Measurements from ENCODE around the gene KCNAB1.
A peak's percentile ranks its signal among the peaks of the same experiment; 100 is the strongest.

KCNAB1 gene

DNA sequence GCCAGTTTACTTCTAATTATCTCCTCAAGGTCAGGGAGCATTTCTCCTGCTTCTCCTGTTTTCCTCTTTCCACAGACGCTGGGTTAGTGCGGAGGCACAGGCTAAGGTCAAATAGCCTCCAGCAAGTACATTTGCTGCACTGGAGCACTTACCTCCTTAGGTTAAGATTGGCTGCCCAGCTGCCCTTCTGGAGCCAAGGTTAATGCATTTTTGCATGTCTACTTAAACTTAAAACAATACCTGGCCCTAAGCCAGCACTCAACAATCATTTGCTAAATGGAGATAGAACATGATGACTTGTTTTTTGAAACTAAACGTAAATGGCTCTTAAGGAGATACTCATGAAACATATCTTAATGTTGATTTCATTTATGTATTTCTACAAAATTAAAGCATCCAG, 351.1 kb downstream of the KCNAB1 start:
- DNase-seq = no peak

DNA sequence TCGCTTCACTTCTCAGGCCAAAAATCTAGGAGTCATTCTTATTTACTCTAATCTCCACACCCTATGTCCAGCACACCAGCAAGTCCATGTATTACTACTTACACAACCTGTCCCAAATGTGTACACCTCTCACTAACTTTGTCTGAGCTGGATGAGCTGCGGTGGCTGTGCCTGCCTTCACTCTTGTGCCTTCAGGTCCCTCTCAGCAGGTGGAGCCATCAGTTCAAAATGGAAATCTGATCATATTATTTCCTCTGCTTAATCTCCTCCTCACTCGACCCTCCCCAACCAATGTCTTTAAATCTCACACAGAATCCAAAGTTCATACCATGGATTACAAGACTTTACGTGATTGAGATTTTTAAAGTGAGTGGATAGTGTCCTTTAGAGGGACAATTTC, 351.8 kb downstream of the KCNAB1 start:
- DNase-seq = no peak

DNA sequence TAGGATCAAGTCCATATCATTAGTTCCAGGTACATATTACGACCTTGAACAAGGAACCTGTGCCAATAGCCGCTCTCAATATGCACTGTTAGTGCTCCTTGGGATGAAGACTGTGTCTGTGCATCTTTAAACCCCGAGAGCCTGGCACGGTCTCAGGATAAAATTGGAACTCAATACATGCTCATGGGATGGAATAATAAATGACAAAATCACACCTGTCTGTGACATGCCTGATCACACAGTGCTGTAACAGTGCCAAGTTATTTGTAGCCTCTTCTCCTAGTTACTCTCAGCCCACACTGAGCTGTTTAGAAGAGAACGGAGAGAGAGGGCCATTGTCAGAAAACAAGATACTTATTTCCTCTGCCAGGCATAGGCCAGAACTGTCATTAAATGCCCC, 352.3 kb downstream of the KCNAB1 start:
- no peak for DNase-seq

DNA sequence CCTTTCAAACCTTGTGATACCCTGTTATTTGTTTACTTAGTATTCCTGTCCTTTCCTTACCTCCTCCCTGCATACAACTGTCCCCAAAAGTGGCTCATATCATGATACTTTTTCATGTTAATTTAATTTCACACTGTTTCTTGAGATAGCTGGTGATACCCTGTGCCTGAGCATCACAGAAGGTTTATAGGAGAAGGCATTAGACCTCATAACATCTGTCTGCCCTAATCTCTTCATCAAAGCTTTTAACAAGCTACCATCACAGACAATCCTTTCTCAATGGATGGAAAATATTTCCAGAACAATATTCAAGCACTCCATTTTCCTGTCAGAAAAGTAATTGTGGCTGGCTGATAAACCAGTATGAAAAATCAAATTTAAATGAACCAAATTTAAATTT, 353.0 kb downstream of the KCNAB1 start:
- no peak for DNase-seq

DNA sequence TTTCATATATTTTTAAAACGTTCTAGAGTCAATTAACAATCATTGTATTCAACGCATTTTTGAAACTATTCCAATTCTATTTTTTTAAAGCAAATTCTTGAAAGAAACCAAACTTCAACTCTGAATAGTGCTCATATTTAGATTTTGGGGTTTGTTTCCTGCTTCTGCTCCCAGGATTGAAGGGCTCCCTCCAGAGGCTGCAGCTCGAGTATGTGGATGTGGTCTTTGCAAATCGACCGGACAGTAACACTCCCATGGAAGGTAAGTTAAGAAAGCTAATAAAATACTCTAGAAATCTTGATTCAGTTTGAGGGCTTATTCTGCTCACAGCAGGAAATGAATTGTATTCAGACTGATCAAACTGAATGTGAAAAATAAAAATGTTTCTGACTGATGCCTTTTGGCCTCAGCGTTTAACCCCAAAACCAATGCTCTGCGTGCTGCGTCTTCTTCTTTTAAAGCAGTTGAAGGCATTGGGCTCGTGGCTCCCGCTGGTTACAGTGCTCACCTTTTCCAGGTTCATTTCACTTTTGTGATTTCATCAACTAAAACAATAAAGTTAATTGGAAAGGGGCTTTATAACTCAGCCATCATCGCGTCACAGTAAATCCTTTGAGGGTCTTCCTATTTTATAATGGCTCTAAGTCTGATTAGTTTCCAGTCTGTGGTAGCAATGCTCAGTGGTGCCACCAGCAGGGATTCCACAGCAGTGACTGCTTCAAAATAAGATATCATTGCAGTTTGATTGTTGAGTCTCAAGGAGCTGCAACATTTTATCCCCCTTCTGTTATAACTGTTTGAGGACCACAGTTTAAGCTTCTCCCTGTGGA, 354.4 kb downstream of the KCNAB1 start:
- DNase-seq = no peak

DNA sequence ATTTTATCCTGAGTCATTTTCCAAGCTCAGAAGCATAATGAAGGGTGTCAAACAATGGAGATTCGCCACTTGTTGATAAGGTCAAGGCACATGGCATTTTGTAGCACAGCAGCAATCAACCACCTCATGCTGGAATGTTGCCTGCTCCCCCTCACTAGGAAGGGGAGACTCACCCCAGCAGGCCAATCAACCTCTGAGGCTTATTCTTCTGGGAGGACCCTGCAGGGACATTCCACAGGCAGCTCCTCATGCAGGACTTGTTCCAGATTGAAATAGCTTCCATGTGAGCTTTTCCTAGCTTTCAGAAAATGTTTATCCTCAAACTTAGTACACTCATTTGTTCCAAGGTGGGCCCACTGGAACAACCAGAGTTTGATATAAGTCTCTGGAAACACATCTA, 356.9 kb downstream of the KCNAB1 start:
- DNase-seq = no peak

DNA sequence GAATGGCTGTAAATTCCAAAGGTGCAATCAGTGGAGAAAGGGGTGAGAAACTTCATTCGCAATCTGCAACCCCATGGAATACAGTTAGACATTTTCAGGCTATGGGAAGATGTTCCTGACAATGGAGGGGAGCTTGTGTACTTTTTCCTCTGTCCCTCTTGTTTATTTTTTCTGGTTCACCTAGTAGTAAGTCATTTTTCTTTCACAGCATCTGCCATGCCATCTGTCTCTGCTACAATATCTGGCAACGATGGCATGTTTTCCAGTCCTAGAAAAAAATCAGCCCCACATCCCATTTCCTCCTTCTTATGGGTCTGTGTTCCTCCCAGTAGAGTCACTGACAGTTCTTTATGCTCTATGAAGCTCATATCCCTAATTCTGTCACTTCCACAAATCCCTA, 358.5 kb downstream of the KCNAB1 start:
- no peak for DNase-seq

DNA sequence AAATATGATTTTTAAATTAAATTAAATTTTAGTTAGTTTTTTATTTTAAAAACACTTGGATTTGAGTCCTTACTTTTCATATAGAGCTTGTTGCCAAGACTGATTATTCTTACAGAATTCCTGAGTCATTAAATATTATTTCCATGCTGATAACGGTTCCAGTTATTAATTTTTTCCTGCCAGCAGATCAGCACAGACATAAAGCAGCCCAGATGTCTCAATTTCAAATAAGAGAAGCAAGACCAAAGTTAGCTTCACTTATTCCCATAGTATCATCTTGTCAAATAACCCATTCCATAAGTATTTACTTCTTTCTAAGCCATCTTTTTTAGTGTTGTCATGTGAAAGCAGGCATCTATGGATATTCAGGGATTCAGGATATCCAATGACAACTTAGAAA, 359.2 kb downstream of the KCNAB1 start:
- no peak for DNase-seq

DNA sequence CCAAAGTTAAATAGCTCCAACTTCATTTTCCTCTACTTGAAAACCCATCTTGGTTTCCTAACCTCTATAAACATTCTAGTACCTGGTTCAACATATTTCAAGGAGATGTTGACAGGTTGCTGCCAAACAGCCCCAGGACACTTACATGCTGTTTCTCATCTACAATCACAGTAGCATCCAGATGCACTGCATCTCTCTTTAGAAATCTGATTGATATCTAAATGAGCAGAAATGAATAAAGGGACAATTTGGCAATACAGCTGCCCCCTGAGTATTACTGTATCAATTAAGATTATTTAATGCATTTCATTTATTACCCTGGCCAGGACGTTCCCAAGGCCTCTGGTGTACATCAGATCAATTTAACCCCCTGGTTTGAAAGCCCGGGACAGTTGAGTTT, 360.6 kb downstream of the KCNAB1 start:
- DNase-seq = no peak

DNA sequence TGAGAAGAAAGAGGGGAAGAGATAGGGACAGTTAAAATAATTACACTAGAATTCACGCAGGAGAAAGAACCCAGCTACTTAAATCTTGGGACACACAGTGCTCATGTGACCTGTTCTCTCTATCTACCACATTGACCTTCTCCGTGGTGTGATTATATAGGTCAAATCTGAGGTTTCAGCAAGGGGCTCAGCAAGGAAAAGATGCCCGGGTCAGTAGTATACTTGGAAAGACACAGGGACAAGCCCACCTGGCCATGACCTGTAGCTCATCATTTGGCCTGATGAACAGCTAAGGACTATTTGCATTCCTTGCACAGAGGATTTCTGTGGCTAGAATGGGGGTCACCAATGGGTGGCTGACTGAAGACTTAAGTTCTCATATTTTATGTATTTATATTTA, 362.6 kb downstream of the KCNAB1 start:
- no peak for DNase-seq

DNA sequence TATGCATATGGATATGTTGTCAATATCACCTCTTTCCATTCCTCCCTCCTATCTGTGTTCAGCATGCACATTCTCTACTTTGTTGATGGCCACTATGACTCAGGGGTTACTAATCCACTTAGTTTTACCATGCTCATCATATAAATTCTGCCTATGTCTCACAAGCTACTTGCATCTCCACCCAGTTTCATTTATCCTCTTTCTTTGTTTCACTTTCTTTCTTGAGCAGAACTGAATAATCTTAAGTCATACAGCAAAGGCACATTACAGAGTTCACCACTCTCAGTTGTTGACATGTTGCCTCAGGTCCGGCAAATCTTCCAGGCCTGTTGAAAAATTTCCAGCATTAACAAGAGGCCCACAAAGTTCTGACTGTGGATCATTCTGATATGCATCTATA, 363.0 kb downstream of the KCNAB1 start:
- DNase-seq = no peak

DNA sequence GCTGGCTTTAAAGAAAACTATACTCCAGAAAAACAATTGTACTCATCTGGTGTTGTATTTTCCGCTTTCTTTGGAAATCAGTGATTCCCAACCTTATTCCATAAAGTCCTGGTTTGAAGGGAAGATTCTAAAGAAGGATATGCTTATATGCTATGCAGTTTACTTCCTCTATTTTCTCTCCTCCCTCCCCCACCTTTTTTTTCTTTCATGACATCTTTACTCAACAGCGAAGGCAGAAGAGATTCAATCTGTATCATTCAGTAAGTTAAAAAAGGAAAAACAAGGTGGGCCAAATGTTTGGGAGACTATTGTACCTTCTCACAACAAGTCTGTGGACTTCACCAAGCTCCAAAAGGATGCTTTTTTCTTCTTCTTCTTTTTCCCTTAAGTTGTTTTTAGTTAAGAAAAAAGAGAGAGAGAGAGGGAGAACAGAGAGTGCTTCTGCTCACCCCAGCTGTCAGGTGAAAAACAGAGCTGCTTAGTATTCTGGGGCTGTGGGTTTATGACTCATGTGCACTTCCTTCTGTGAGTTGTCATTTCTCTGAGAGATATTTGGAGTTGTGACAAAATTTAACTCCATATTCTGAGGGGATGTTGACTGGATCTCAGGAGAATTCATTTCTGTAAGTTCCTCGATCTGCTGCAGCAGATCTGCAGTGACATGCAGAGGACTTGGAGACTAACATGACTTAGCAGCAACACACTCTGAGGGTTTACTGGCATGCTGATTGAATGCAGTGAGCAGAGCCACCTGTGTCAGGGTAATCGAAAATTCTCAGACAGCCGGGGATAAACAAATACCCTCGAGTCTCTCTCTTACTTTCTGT, 363.8 kb downstream of the KCNAB1 start:
- DNase-seq = peak; percentile 23 to 31

DNA sequence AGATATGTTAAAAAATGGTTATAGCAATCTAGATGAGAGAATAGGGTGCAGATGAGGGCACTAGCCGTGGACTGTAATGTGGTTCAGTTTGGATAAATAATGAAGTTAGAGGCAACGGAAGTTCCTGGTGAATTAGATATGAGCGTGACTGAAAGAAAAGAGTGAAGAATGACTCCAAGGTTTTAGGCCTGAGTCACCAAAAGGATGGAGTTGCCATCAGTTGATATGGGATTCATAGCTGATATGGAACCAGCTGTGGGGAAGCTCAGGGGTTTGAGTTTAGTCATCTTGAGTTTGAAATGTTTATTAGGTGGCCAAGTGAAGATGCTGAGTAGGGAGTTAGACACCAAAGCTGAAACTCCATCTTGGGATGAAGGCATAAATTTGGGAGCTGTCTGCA, 368.4 kb downstream of the KCNAB1 start:
- no peak for DNase-seq

DNA sequence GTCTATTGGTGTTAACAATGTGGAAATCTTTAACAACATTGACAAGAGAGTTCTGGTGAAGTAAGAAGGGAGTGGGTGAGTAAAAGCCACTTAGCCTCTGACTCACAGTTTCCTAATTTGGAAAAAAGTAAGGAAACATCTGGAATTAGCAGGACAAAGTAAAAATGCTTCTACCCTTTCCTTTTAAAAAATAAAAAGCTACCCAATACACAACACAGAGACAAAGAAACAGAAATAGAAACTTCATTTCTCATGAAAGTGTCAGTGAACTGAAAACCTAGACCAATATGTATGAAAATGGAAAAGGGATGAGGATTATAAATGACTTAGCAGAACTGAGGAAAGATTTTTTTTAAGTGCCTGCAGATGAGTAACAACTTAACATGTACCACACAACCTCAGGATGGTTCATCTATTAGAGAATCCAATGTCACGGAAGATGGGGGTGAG, 369.1 kb downstream of the KCNAB1 start:
- DNase-seq = no peak

DNA sequence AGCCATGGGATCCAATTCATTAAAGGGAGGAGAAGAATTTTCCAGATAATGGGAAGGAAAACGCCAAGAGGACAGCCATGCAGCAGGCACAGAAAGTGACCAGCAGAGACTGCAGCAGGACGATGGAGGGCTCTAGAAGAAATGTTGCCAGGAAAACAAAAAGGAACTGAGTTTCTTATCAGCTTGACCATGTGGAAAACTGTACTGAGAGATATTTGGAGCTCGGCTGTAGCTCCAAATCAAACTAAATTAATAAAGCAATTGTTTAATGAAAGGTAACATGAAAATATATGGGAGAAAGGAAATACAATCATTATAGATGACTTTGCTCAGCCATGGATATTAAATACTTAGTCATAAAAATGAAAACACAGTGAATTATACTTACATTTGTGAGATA, 370.8 kb downstream of the KCNAB1 start:
- DNase-seq = no peak

DNA sequence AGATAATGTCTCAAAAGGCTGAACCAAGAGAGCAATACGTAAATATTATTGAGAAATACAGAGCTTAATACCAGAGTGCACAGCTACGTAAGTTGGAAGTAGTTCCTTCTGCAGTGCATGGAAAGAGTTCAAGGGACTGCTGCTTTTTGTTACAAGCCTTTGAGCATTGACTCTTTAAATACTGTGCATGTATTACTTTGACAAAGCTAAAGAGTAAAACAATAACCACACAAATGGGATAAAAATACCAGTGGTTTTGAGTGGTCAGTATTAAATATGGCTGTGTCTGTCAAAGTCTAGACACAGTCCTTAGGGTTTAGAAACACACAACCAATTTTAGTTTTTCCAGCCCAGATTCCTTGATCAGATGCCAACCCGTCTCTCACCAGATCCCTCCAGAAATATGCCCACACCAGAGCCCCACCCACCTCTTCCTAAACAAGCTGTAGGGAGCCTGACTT, 372.5 kb downstream of the KCNAB1 start:
- no peak for DNase-seq

DNA sequence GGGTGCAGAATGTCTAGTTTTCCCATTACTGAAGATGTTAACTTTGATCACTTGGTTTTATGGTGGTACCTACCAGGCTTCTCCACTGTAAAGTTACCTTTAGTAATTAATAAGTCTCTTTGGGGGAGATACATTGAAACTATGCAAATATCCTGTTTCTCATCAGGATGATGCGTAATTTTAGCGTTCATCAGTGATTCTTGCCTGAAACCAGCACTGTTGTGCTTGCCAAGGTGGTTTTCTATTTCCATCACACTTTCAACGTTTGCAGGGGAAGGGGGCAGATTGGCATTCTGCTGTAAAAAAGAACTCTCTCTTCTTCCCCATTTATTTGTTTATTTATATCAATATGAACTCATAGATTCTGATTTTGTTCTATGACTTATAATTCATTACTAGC, 373.5 kb downstream of the KCNAB1 start:
- DNase-seq = no peak

DNA sequence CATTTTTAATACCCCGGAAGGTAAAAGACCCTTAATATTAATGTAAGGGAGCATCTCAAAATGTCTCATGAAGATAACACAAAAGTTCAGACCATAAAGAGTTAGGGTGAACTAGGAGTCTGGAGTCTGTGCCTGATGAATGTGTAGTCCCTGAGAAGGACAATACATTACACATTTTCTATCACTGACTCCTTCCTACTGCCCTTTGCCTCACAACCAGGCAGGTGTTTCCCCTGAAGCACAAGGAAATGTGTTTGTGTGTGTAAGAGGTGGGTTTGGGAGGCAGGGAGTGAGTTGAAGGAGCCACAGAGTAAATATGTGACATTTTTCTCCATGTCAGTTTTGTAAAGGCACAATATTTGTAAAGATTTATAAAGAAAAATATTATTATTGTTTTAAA, 375.4 kb downstream of the KCNAB1 start:
- no peak for DNase-seq

DNA sequence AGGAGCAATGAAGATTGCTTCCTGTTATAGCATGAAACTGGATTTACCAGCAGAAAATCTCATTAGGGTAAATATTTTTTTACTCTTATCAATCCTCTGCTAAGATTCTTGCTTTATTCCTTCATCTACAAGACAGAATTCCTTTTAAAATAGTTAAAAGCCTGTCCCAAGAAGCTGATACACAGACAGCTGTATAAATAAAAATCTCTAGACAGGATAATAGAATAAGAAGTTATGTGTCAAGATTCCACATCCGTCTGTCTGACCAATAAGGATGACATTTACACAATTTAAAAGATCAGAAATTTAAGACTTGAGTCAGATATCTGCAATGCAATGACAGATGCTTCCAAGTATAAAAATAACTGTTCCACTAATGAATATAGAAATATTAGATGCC, 376.9 kb downstream of the KCNAB1 start:
- no peak for DNase-seq

DNA sequence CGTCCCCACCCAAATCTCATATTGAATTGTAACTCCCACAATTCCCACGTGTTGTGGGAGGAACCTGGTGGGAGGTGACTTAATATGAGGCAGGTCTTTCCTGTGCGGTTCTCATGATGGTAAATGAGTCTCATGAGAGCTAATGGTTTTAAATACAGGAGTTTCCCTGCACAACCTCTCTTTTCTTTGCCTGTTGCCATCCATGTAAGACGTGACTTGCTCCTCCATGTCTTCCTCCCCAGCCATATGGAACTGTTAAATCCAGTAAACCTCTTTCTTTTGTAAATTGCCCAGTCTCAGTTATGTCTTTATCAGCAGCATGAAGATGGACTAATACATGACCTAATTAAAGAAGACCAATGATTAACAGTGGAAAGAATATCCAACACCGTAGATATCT, 377.9 kb downstream of the KCNAB1 start:
- no peak for DNase-seq

DNA sequence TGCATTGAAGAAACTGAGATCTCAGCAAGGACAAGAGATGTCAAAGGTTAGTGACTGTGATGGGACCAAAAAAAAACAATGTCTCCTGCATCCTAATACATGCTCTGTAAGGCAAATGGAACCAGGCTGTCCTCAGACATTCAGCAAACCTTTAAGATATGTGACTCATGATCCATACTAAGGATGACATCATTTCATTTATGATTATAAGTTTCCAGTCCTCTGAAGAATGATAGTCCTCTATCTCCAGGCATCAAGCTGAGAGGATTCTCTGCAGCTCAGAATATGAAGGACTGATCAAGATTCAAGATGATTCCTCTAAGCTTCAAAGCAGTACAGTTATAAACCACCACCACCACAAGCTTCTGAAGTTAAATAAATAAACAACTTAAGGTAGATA, 386.9 kb downstream of the KCNAB1 start:
- no peak for DNase-seq

DNA sequence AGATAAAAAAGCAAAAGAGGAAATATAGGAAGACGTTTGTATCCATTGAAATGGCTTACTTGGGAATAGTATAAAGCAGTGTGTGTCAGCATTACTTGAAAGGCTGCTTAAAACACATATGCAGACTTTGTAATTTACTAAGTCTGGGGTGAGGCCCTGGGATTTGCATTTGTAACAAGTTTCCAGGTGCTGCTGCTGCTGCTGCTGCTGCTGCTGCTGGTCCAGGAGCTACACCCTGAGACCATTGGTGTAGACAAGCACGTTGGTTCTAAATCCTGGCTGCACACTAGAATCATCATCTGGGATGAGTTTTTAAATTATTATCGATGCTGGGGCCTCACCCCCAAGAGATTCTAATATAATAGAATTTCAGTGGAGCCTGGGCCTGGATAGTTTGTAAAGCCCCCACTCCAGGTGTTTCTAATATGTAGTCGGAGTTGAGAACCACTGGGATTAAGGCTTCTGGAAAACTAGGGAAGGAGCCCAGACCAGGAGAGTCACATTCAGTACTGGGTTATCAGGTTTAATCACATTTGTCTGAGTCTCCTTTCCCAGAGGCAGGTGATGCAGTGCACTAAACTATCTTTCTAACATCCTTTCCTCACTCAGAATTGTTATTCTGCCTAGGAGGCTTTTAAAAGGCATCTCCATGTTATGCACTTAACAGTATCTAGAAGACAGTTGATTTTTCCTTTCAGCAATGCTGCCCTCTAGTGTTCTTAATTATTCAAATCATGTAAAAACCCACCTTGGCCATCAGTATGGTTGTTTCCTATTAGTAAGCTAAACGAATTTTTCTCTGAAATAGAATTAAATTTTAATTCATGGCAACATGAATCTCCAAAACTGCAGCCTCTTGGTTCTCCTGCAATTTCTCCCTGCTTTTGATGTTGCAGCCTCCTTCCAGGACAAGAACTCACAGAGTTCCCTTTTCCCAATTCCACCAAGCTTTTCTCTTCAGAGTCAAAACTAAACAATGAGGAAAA, 389.1 kb downstream of the KCNAB1 start:
- no peak for DNase-seq
